Neural progenitor cell (in vitro differentiated cells): ENCODE data around the gene ABCG5. TPM values are rescaled to one million over a fixed set of nuclear protein-coding genes. Genes with fewer than 3 reads are reported as not detected.

ENCODE experiments used
- DNase-seq: peaks from one replicate; pipeline ENCODE4 v3.0.0-alpha.2; 2016; ENCODE audit warnings: low spot score
- H2AFZ ChIP-seq: fragments of 200-600 bp; sonication (generic); replicated peaks from 2 replicates; pipeline ENCODE4 v1.6.1; 2016; ENCODE audit warnings: antibody characterized with exemption
- H3F3A ChIP-seq: fragments of 200-600 bp; sonication (generic); 2 replicates; pipeline ENCODE4 v1.6.1; 2016; ENCODE audit warnings: antibody characterized with exemption, low read depth
- H3K27ac ChIP-seq: fragments of 200-600 bp; sonication (generic); 2 replicates; pipeline ENCODE4 v1.5.1; 2016; ENCODE audit warnings: mild to moderate bottlenecking
- H3K27me3 ChIP-seq: fragments of 200-600 bp; sonication (generic); 2 replicates; pipeline ENCODE4 v1.6.1; 2016; ENCODE audit warnings: mild to moderate bottlenecking, moderate library complexity
- H3K36me3 ChIP-seq: fragments of 200-600 bp; sonication (generic); 2 replicates; pipeline ENCODE4 v1.5.1; 2016
- H3K4me1 ChIP-seq: fragments of 200-600 bp; sonication (generic); 2 replicates; pipeline ENCODE4 v1.6.1; 2016; ENCODE audit warnings: mixed run types
- H3K4me2 ChIP-seq: fragments of 200-600 bp; sonication (generic); 2 replicates; pipeline ENCODE4 v1.6.1; 2016
- H3K4me3 ChIP-seq: fragments of 200-600 bp; sonication (generic); 2 replicates; pipeline ENCODE4 v1.5.1; 2016
- H3K79me2 ChIP-seq: fragments of 200-600 bp; sonication (generic); 2 replicates; pipeline ENCODE4 v1.6.1; 2016; ENCODE audit warnings: low read depth
- H3K9ac ChIP-seq: fragments of 200-600 bp; sonication (generic); 2 replicates; pipeline ENCODE4 v1.6.1; 2016
- H3K9me3 ChIP-seq: fragments of 200-600 bp; sonication (generic); 2 replicates; pipeline ENCODE4 v1.5.1; 2016; ENCODE audit warnings: low read depth
- H4K20me1 ChIP-seq: fragments of 200-600 bp; sonication (generic); 2 replicates; pipeline ENCODE4 v1.6.1; 2016; ENCODE audit warnings: low read depth
- H3K27ac Mint-ChIP-seq: 3 replicates; pipeline ENCODE4 v1.8.0; 2021; ENCODE audit warnings: mixed read lengths
- H3K27me3 Mint-ChIP-seq: 2 replicates; pipeline ENCODE4 v1.8.0; 2022; ENCODE audit warnings: low read depth, mild to moderate bottlenecking, inconsistent platforms, moderate library complexity, mixed read lengths; ENCODE audit not compliant: insufficient read depth
- H3K36me3 Mint-ChIP-seq: 3 replicates; pipeline ENCODE4 v1.8.0; 2021; ENCODE audit warnings: mixed read lengths
- H3K4me1 Mint-ChIP-seq: 3 replicates; pipeline ENCODE4 v1.8.0; 2021; ENCODE audit warnings: mixed read lengths
- H3K4me3 Mint-ChIP-seq: 3 replicates; pipeline ENCODE4 v1.8.0; 2021; ENCODE audit warnings: mild to moderate bottlenecking, moderate library complexity, mixed read lengths
- H3K9me3 Mint-ChIP-seq: 3 replicates; pipeline ENCODE4 v1.8.0; 2020; ENCODE audit warnings: mixed read lengths
- EZH2 ChIP-seq: fragments of 200-600 bp; sonication (generic); IDR thresholded peaks from 2 replicates; pipeline ENCODE4 v1.6.1; 2017; ENCODE audit warnings: antibody characterized with exemption, mild to moderate bottlenecking, moderate library complexity
- EZH2phosphoT487 ChIP-seq: fragments of 200-600 bp; sonication (generic); IDR thresholded peaks from 2 replicates; pipeline ENCODE4 v1.6.1; 2017; ENCODE audit warnings: antibody characterized with exemption
- total RNA-seq: library from RNA; depleted of rRNA; stranded (reverse); fragments of >200 nt; gene quantifications from 2 replicates; pipeline ENCODE4 v1.2.3, GENCODE V29; 2015; ENCODE audit warnings: low replicate concordance
- TF ChIP-seq, protein P1 (sequence below): fragments of 200-600 bp; sonication (generic); IDR thresholded peaks from 2 replicates; pipeline ENCODE4 v1.5.1; 2017; ENCODE audit warnings: antibody characterized with exemption, mild to moderate bottlenecking

The ABCG5 gene
- total RNA-seq, 1 donor from 2014 or later, result not detected

DNA sequence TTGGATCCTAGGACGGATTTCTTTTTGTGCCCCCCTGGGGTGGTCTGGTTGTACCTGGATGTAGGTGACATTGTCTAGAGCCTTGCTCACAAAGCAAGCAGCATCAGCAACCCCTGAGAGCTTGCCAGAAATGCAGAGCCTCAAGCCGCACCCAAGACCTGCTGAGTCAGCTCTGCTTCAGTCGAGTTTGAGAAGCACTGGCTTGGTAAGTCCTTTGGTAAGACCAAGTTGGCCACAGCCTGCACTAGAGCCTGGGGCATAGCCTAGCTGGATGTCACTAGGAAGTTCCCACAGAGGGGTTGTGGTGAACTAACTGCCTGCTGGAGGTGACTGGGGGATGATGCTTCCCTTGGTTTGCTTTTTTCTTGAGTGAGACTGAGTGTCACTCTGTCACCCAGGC is 6.2 kb downstream of the ABCG5 start:
- Mint-ChIP-seq H3K27me3 (no peaks in the 10 kb centered on the region), H3K4me1 (no peaks in the 10 kb centered on the region), H3K27ac (no peak overlapping the region), H3K4me3 (no peak overlapping the region), H3K36me3 (no peaks in the 10 kb centered on the region), H3K9me3 (peaks cover 4% of the 10 kb centered on the region)
- H3F3A ChIP-seq, result no peaks in the 10 kb centered on the region
- H3K27me3 ChIP-seq, result no peaks in the 10 kb centered on the region
- no peak for DNase-seq
- no peaks in the 10 kb centered on the region for H3K36me3 ChIP-seq
- no peak overlapping the region for H2AFZ ChIP-seq
- no peak overlapping the region for H3K4me2 ChIP-seq
- H3K9me3 ChIP-seq, result no peaks in the 10 kb centered on the region
- H4K20me1 ChIP-seq, result no peaks in the 10 kb centered on the region
- TF ChIP-seq, protein P1, sequence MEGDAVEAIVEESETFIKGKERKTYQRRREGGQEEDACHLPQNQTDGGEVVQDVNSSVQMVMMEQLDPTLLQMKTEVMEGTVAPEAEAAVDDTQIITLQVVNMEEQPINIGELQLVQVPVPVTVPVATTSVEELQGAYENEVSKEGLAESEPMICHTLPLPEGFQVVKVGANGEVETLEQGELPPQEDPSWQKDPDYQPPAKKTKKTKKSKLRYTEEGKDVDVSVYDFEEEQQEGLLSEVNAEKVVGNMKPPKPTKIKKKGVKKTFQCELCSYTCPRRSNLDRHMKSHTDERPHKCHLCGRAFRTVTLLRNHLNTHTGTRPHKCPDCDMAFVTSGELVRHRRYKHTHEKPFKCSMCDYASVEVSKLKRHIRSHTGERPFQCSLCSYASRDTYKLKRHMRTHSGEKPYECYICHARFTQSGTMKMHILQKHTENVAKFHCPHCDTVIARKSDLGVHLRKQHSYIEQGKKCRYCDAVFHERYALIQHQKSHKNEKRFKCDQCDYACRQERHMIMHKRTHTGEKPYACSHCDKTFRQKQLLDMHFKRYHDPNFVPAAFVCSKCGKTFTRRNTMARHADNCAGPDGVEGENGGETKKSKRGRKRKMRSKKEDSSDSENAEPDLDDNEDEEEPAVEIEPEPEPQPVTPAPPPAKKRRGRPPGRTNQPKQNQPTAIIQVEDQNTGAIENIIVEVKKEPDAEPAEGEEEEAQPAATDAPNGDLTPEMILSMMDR, result no peak
- no peak for TF ChIP-seq EZH2phosphoT487
- TF ChIP-seq EZH2, result no peak
- no peaks in the 10 kb centered on the region for H3K4me1 ChIP-seq
- H3K27ac ChIP-seq, result no peak overlapping the region
- H3K79me2 ChIP-seq, result no peaks in the 10 kb centered on the region
- no peak overlapping the region for H3K9ac ChIP-seq
- H3K4me3 ChIP-seq, result no peak overlapping the region

DNA sequence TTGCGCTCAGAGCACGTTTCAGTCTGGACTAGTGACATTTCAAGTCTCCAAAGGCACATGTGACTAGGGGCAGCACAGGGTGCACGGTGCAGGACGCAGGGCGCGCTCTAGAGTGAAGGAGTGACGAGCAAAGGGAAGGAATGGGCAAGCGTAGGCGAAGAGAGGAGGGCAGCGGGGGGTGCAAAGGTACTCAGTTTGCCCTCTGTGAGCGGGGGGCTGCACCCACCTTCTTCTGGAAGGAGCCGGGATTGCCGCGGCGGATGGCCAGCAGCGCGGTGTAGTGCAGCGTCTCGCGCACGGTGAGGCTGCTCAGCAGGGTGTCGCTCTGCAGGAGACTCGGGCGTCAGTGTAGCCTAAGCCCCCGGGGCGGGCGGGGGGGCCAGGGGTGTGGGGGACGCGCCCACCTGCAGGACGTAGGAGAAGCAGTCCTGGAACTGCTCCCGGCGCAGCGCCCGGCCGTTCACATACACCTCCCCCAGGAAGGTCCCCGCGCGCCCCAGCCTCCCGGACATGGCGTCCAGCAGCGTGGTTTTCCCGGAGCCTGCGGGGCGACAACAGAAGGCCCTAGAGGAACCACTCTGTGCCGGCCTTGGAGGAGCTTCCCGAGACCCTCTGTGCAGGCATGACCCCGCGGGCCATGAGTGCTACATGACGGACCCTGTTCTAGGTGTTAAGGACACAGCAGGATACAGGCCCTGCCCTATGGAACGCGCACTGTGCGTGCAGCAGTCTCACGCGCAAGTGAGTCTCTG is 6.9 kb downstream of the ABCG5 start:
- Mint-ChIP-seq H3K4me3 (no peak overlapping the region), H3K27ac (no peak overlapping the region), H3K36me3 (no peaks in the 10 kb centered on the region), H3K9me3 (peaks cover 4% of the 10 kb centered on the region), H3K27me3 (no peaks in the 10 kb centered on the region), H3K4me1 (no peaks in the 10 kb centered on the region)
- Histone ChIP-seq H4K20me1 (no peaks in the 10 kb centered on the region), H2AFZ (no peak overlapping the region), H3K36me3 (no peaks in the 10 kb centered on the region), H3K79me2 (no peaks in the 10 kb centered on the region), H3K9ac (no peak overlapping the region), H3K27ac (no peak overlapping the region), H3F3A (no peaks in the 10 kb centered on the region), H3K9me3 (no peaks in the 10 kb centered on the region), H3K27me3 (no peaks in the 10 kb centered on the region), H3K4me2 (no peak overlapping the region), H3K4me1 (no peaks in the 10 kb centered on the region), H3K4me3 (no peak overlapping the region)
- no peak for DNase-seq
- TF ChIP-seq, protein P1, result no peak
- TF ChIP-seq EZH2phosphoT487 (no peak), EZH2 (no peak)

DNA sequence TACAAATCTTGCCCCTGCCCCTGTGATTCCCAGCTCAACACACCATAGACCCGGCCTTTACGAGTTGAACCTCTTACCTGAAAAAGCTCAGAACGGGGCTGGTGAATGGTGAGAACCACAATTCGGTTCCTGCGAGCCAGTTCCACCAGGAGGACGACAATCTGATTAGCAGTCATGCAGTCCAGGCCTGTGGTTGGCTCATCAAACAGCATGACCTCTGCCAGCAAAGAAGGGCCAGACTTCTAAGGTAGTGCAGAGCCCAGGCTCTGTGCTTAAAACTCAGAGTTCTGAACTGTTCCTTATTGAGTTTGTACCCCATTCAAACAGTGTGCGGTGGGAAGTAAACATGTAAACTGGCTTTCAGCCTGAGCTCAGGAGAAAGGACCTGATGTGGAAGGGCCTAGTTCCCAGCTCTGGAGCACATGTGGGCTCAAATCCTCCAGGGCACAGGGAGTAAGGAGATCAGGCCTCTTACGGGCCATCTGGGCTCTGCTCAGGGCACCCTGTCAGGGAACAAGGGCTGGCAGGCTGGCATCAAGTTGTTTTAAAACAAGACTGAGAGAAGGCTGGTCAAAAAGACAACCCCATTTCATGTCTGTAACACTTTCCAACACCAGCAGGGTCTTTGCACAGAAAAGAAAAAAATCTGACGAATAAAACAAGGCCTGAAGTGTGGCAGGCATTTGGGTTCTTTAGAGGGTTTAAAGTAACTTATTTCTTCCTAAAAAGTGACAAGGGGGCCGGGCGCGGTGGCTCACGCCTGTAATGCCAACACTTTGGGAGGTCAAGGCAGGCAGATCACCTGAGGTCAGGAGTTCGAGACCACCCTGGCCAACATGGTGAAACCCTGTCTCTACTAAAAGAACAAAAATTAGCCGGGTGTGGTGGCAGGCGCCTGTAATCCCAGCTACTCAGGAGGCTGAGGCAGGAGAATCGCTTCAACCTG is 12.1 kb downstream of the ABCG5 start:
- Histone ChIP-seq H3K27me3 (no peaks in the 10 kb centered on the region), H3K9me3 (no peaks in the 10 kb centered on the region), H3K79me2 (no peaks in the 10 kb centered on the region), H3K9ac (no peak overlapping the region), H4K20me1 (no peaks in the 10 kb centered on the region), H3K4me1 (no peaks in the 10 kb centered on the region), H3K27ac (no peak overlapping the region), H3K4me3 (no peak overlapping the region), H2AFZ (no peak overlapping the region), H3F3A (no peaks in the 10 kb centered on the region), H3K4me2 (no peak overlapping the region), H3K36me3 (no peaks in the 10 kb centered on the region)
- DNase-seq, result no peak
- Mint-ChIP-seq H3K4me3 (no peak overlapping the region), H3K9me3 (no peaks in the 10 kb centered on the region), H3K27ac (no peak overlapping the region), H3K27me3 (no peaks in the 10 kb centered on the region), H3K4me1 (no peaks in the 10 kb centered on the region), H3K36me3 (no peaks in the 10 kb centered on the region)
- TF ChIP-seq EZH2phosphoT487 (no peak), EZH2 (no peak)
- TF ChIP-seq, protein P1, result no peak
